Duodenal mucosa (tissue), 2 donors: ENCODE measurements around the gene AKR1C1.
"Not testable (repeated sequence)": the region's sequence is repeated elsewhere in the genome, so short reads cannot be mapped to it uniquely, and the experiment has no call there.

Source experiments
- H3K27ac ChIP-seq: one replicate; pipeline ENCODE4 v1.7.0; 2013; ENCODE audit warnings: low read depth, low read length
- H3K27me3 ChIP-seq, 2 donors: one replicate each; pipeline ENCODE4 v1.7.0; 2013; ENCODE audit warnings: low read length in 2 of 2, control low read depth in 1 of 2; ENCODE audit not compliant: insufficient read depth in 2 of 2, control insufficient read depth in 1 of 2
- H3K36me3 ChIP-seq, 2 donors: one replicate each; pipeline ENCODE4 v1.7.0; 2013; ENCODE audit warnings: low read length in 2 of 2, control low read depth in 1 of 2; ENCODE audit not compliant: insufficient read depth in 2 of 2, control insufficient read depth in 1 of 2
- H3K4me1 ChIP-seq, 2 donors: one replicate each; pipeline ENCODE4 v1.7.0; 2013; ENCODE audit warnings: low read length in 2 of 2, control low read depth in 1 of 2; ENCODE audit not compliant: insufficient read depth in 2 of 2, control insufficient read depth in 1 of 2
- H3K4me3 ChIP-seq, 2 donors: one replicate each; pipeline ENCODE4 v1.7.0; 2013; ENCODE audit warnings: low read length in 2 of 2, low read depth in 1 of 2
- H3K9ac ChIP-seq, 2 donors: one replicate each; pipeline ENCODE4 v1.7.0; 2013; ENCODE audit warnings: low read length in 2 of 2, low read depth in 1 of 2
- H3K9me3 ChIP-seq, 2 donors: one replicate each; pipeline ENCODE4 v1.7.0; 2013; ENCODE audit warnings: low read length in 2 of 2, control low read depth in 1 of 2; ENCODE audit not compliant: control insufficient read depth in 1 of 2

The AKR1C1 gene

DNA sequence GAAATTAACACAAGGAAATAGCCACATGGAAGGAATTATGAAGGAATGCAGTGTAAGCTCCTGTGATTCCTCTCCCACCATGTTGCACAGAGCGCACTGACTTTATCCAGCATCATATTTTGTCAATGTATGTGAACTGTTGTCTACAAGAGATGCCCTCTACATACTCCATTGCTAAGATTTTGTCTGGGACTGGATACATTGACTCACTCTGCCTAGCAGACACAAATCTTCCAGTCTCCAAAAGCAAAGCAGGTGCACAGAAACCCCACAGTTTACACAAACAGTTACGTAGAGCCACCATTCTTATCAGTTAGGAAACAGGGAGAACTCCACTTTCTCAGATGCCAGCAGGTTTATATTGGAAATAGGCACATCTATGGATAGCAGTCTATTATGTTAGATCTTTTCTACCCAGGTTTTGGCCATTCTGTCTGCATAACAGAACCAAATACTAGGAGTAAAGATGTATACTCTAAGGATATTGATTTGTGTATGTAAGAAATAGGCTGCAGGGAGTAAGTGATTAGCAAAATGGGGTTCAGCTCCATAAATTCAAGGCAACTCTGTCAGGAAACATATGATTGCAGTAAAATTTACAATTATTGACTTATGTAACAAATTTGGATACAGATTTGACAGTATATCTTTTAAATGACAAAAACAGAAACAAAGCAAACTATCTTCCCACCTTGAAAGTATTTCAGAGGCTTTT is 39.0 kb downstream of the AKR1C1 start:
- Histone ChIP-seq H3K27ac (no peak overlapping the region), H3K9me3 (no peaks in the 10 kb centered on the region), H3K4me1 (no peaks in the 10 kb centered on the region), H3K9ac (no peak overlapping the region), H3K4me3 (no peak overlapping the region), H3K36me3 (no peaks in the 10 kb centered on the region), H3K27me3 (no peaks in the 10 kb centered on the region)

DNA sequence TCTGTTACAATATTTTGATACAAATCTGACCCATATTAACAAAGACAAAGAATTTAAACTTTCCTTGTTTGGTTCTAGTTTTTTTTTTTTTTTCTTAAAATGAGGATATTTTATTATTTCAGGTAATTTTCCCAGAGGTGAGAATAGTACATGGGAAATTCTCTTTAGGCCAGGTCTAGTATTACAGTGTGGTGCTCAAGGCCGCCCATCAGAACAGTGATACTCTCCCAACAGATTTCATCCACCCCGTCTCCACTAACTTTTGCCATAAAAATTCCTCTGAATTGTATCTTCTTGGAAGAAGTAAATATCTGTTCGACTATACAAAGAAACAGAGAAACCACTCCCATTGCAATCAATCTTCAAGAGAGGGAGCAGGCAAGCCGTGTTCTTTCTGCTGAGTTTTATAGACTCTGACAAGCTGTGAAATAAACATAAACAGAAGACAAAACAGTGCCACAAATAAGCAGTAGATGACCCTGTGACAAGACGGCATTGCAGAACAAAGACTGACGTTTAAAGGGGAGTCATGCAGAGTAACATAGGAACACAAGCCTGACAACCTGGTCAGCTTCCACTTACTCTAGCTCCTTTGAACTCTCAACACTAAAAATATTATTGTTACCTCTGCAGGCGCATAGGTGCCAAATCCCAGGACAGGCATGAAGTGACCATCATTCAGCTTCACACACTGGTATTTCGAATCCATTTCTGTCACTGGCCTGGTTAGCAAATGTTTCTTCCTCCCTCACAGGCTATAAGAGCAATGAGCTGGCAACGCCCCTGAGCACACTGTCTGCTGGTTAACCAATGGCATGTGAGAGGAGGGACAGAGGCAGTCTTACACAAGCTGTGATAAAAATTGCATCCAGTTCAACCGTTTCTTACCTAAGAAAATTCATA is 40.2 kb downstream of the AKR1C1 start, which contains the start of gene AKR1C2:
TSS of gene AKR1C2 (minus strand) at position 731 of the 903 bp plus-strand sequence. CDS start at position 709, 22 bp downstream.
- H3K36me3 ChIP-seq, H3K27ac ChIP-seq, H3K4me1 ChIP-seq, H3K9me3 ChIP-seq, H3K27me3 ChIP-seq, H3K9ac ChIP-seq: not testable (repeated sequence)
- peak within 1 kb of the TSS in 1 of 2 donors; percentile 50 for H3K4me3 ChIP-seq

DNA sequence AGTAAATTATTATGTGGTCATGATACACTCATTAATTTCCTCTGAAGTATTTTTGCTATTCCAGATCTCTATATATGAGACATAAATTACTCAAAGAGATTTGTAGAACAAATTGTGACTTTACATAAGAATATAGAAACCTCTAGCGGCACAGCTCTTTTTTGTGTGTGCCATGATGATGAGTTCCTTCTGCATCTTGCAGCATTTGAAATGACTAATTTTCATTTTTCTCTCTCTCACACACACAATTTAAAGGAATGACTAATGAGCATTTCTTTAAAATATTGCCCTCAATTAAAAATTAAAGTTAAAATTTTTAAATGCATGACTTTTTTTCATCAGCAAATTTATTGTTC is 40.8 kb downstream of the AKR1C1 start:
- H3K4me1 ChIP-seq, H3K4me3 ChIP-seq, H3K9me3 ChIP-seq, H3K27me3 ChIP-seq, H3K9ac ChIP-seq, H3K27ac ChIP-seq, H3K36me3 ChIP-seq: not testable (repeated sequence)

DNA sequence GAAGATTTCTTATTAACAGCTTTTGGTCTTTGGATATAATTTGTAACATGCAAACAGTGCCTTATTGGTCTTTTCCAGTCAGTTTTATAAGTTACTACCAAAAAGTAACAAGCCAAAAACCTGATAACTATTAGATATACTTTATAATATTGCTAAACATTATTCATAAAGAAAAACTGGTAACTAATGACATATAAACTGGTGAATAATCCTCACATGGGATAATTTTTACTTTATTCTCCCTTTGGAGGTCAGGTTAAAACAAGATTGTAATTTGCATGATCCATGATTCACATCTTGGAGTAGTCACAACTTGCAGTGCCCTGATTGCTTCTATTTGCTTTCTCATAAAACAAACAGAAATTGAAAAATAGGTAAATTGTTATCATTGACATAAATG is 41.3 kb downstream of the AKR1C1 start:
- not testable (repeated sequence) for H3K4me3 ChIP-seq, H3K27ac ChIP-seq, H3K4me1 ChIP-seq, H3K9me3 ChIP-seq, H3K27me3 ChIP-seq, H3K9ac ChIP-seq, H3K36me3 ChIP-seq

DNA sequence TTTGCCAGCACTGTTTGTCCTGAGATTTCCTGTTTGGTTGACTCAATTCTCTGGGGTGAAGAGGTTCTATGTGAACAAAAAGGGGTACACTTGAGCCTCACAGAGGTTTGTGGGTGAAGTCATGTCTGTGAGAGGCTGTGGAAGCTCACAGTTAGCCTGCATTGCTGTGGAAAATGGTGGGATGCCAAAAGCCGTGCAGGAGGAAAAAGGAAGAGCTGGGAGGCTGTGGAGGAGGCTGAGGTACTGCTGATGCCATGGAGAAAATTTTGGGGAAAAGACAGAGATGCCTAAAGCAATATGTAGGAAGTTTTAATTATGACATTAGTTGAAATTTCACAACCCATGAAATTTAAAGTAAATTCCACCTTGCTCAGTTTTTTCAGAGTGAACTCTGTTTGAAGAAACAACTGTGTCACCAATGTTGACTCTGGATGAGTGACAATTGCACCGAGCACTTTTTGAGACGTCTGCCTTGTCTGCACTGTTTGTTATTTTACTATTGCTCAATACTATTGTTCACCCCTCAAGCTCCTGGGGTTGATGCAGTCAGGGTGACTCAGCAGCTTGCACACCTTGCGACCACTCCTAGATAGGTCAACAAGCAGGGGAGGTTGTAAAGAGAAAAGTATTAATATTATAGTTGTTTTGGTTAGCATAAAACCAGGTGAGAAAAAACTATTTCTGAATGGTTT is 45.8 kb downstream of the AKR1C1 start:
- not testable (repeated sequence) for H3K9me3 ChIP-seq, H3K36me3 ChIP-seq, H3K9ac ChIP-seq, H3K4me1 ChIP-seq, H3K4me3 ChIP-seq, H3K27me3 ChIP-seq, H3K27ac ChIP-seq

DNA sequence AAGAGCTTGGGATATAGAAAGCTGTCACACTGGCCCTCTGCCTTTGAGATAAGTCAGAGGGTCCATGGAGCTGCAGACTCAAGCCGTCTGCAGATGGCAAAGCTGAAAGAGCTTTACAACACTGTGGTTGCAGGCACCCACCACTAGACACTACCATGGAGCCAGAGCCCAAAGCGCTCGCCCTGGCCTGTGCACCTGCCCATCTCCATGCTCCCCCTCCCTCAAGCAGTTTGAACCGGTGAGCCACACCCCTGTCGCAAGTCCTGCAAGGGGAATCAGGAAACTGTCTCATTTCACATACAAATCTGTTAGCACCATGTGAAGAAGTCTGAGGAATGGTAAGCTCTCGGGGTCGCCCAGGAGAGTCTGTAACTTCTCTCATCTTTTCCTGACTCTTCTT is 46.8 kb downstream of the AKR1C1 start:
- not testable (repeated sequence) for H3K36me3 ChIP-seq, H3K4me3 ChIP-seq, H3K4me1 ChIP-seq, H3K9me3 ChIP-seq, H3K27ac ChIP-seq, H3K9ac ChIP-seq, H3K27me3 ChIP-seq

DNA sequence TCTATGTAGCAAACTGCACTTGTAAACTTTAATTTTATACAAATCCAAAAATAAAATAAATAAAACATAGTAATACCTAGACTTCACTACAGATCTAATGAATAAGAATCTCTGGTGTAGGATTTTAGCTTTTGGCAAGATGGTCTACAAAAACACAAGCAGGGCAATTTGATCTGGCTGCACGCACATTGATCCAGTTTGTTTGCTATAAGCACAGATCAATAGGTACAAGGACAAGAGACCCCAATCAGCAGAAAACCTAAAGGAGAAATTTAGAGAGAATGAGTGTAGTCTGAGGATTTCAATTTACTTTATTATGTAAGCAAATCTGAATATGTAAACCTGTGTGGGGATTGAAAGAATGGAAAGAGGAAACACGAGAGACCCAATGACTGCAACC is 48.2 kb downstream of the AKR1C1 start:
- not testable (repeated sequence) for H3K36me3 ChIP-seq, H3K9ac ChIP-seq, H3K27me3 ChIP-seq, H3K4me1 ChIP-seq, H3K9me3 ChIP-seq, H3K27ac ChIP-seq, H3K4me3 ChIP-seq

DNA sequence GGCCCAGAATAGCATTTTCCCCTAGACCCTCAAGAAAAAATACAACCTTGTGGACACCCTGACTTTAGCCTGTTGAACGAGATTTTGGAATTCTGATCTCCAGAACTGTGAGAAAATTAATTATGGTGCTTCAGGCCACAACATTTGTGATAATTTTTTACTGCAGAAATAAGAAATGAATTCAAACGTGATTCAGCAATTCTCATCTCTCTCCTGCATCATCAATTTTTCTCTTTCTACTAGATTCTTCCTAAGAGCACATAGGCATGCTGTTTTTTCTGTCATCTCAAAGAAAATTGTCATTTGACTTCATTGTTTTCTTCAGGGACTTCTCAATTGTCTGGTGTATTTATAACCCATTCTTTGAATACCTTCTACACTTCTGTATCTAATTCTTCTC is 49.4 kb downstream of the AKR1C1 start:
- H3K27ac ChIP-seq, result no peak overlapping the region
- H3K4me1 ChIP-seq, result no peaks in the 10 kb centered on the region
- no peak overlapping the region for H3K9ac ChIP-seq
- no peaks in the 10 kb centered on the region for H3K9me3 ChIP-seq
- no peaks in the 10 kb centered on the region for H3K36me3 ChIP-seq
- H3K4me3 ChIP-seq, result no peak overlapping the region
- no peaks in the 10 kb centered on the region for H3K27me3 ChIP-seq

DNA sequence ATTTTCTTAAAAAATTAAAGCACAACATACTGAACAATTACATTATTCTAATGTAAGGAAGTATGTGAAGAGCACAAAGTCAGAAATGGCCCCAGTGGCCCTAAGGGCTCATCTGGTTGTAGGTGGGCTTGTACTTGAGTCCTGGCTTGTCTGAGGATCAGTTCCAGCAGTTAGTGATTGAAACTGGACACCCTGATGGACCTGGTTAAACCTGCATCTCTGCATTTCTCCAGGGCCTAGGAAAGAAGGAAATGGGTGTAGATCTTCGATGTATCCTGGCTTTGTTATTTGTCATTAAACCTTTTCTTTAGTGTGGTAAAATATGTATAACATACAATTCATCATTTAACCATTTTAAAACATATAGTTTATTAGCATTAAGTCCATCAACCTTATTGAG is 50.2 kb downstream of the AKR1C1 start:
- Histone ChIP-seq H3K27me3 (no peaks in the 10 kb centered on the region), H3K36me3 (no peaks in the 10 kb centered on the region), H3K4me3 (no peak overlapping the region), H3K4me1 (no peaks in the 10 kb centered on the region), H3K27ac (no peak overlapping the region), H3K9ac (no peak overlapping the region), H3K9me3 (no peaks in the 10 kb centered on the region)

DNA sequence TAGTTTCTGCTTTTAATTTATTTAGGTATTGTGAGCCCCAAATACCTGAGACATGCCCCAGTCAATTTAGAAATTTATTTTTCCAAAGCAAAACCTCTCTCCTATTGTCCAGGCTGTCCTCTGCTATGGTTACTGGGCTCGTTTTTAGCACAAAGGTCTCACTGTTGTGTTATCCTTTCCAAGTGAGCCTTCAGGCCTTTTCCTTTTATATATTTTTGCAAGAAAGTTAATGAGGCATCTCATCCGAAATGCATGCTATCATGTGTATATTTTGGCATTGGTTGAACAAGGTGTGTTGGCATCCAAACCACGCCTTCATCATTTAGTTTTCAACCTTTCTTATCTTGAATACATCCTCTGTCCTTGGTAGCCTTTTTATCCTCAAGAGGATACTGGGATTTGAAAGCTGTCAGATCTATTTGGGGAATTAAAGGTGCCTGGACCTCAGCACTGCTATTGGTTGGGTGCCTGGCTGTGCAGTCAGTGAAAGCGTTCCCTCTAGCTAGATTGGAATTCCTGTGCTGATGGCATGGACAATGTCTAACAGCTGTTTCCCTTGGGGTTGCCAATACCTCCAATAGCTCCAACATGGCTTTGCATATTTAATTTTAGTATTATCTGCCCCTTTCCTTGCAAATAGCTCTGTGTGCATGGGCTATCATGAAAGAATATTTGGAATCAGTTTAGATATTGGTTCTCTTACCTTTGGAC is 51.1 kb downstream of the AKR1C1 start:
- H3K4me3 ChIP-seq, H3K9me3 ChIP-seq, H3K27ac ChIP-seq, H3K27me3 ChIP-seq, H3K9ac ChIP-seq, H3K36me3 ChIP-seq, H3K4me1 ChIP-seq: not testable (repeated sequence)
